Duodenal mucosa (tissue), 2 donors: Measurements from ENCODE around the gene TGIF2.
"Not testable (repeated sequence)": the region's sequence is repeated elsewhere in the genome, so short reads cannot be mapped to it uniquely, and the experiment has no call there.

Source experiments
- H3K27ac ChIP-seq: one replicate; pipeline ENCODE4 v1.7.0; 2013; ENCODE audit warnings: low read depth, low read length
- H3K27me3 ChIP-seq, 2 donors: one replicate each; pipeline ENCODE4 v1.7.0; 2013; ENCODE audit warnings: low read length in 2 of 2, control low read depth in 1 of 2; ENCODE audit not compliant: insufficient read depth in 2 of 2, control insufficient read depth in 1 of 2
- H3K36me3 ChIP-seq, 2 donors: one replicate each; pipeline ENCODE4 v1.7.0; 2013; ENCODE audit warnings: low read length in 2 of 2, control low read depth in 1 of 2; ENCODE audit not compliant: insufficient read depth in 2 of 2, control insufficient read depth in 1 of 2
- H3K4me1 ChIP-seq, 2 donors: one replicate each; pipeline ENCODE4 v1.7.0; 2013; ENCODE audit warnings: low read length in 2 of 2, control low read depth in 1 of 2; ENCODE audit not compliant: insufficient read depth in 2 of 2, control insufficient read depth in 1 of 2
- H3K4me3 ChIP-seq, 2 donors: one replicate each; pipeline ENCODE4 v1.7.0; 2013; ENCODE audit warnings: low read length in 2 of 2, low read depth in 1 of 2
- H3K9ac ChIP-seq, 2 donors: one replicate each; pipeline ENCODE4 v1.7.0; 2013; ENCODE audit warnings: low read length in 2 of 2, low read depth in 1 of 2
- H3K9me3 ChIP-seq, 2 donors: one replicate each; pipeline ENCODE4 v1.7.0; 2013; ENCODE audit warnings: low read length in 2 of 2, control low read depth in 1 of 2; ENCODE audit not compliant: control insufficient read depth in 1 of 2

TGIF2 gene

GRCh38 chr20:36548006-36548315, 25.4 kb upstream of the TGIF2 start:
- Histone ChIP-seq H3K4me1 (peaks cover 8 to 9% of the 10 kb centered on the region in 2 donors), H3K9me3 (no peaks in the 10 kb centered on the region), H3K9ac (no peak overlapping the region), H3K27me3 (no peaks in the 10 kb centered on the region), H3K4me3 (no peak overlapping the region), H3K27ac (no peak overlapping the region), H3K36me3 (no peaks in the 10 kb centered on the region)

GRCh38 chr20:36548704-36549627, 24.4 kb upstream of the TGIF2 start:
- Histone ChIP-seq H3K9ac (no peak overlapping the region), H3K4me3 (no peak overlapping the region), H3K27me3 (no peaks in the 10 kb centered on the region), H3K36me3 (no peaks in the 10 kb centered on the region), H3K27ac (no peak overlapping the region), H3K4me1 (no peaks in the 10 kb centered on the region), H3K9me3 (no peaks in the 10 kb centered on the region)

DNA sequence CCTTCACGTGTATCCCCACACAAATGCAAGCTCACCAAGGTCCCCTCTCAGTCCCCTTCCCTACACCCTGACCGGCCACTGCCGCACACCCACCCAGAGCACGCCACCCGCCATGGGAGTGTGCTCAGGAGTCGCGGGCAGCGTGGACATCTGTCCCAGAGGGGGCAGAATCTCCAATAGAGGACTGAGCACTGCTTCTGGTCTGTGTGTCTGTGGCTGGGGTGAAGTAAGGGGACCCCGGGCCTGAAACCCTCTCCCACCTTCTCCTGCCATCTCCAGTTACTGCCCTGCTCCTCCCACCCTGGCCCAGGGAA, 23.8 kb upstream of the TGIF2 start:
- Histone ChIP-seq H3K4me3 (no peak overlapping the region), H3K4me1 (no peaks in the 10 kb centered on the region), H3K9me3 (no peaks in the 10 kb centered on the region), H3K27me3 (no peaks in the 10 kb centered on the region), H3K36me3 (no peaks in the 10 kb centered on the region), H3K9ac (no peak overlapping the region), H3K27ac (no peak overlapping the region)

GRCh38 chr20:36549942-36550789, 23.2 kb upstream of the TGIF2 start:
- H3K4me1 ChIP-seq, result no peaks in the 10 kb centered on the region
- no peaks in the 10 kb centered on the region for H3K9me3 ChIP-seq
- H3K36me3 ChIP-seq, result no peaks in the 10 kb centered on the region
- H3K9ac ChIP-seq, result no peak overlapping the region
- no peak overlapping the region for H3K4me3 ChIP-seq
- H3K27me3 ChIP-seq, result no peaks in the 10 kb centered on the region
- H3K27ac ChIP-seq, result no peak overlapping the region

GRCh38 chr20:36550790-36551299, 22.6 kb upstream of the TGIF2 start:
- Histone ChIP-seq H3K27ac (no peak overlapping the region), H3K9ac (no peak overlapping the region), H3K27me3 (no peaks in the 10 kb centered on the region), H3K9me3 (no peaks in the 10 kb centered on the region), H3K4me1 (no peaks in the 10 kb centered on the region), H3K4me3 (no peak overlapping the region), H3K36me3 (no peaks in the 10 kb centered on the region)

- no peak overlapping the region for H3K27ac ChIP-seq
- H3K9ac ChIP-seq, result no peak overlapping the region
- no peaks in the 10 kb centered on the region for H3K36me3 ChIP-seq
- H3K4me3 ChIP-seq, result no peak overlapping the region
- peaks cover 6 to 7% of the 10 kb centered on the region in 2 donors for H3K4me1 ChIP-seq
- no peaks in the 10 kb centered on the region for H3K9me3 ChIP-seq
- no peaks in the 10 kb centered on the region for H3K27me3 ChIP-seq
These were observed 18.1 kb upstream of the TGIF2 start for GRCh38 chr20:36555248-36555647.

GRCh38 chr20:36562724-36563123, 10.7 kb upstream of the TGIF2 start:
- Histone ChIP-seq H3K9me3 (peaks cover 0 to 3% of the 10 kb centered on the region in 2 donors), H3K4me1 (no peaks in the 10 kb centered on the region), H3K36me3 (no peaks in the 10 kb centered on the region), H3K27ac (no peak overlapping the region), H3K27me3 (no peaks in the 10 kb centered on the region), H3K9ac (no peak overlapping the region), H3K4me3 (no peak overlapping the region)

- Histone ChIP-seq H3K4me1 (no peaks in the 10 kb centered on the region), H3K4me3 (no peak overlapping the region), H3K27me3 (no peaks in the 10 kb centered on the region), H3K27ac (no peak overlapping the region), H3K9me3 (peaks cover 0 to 3% of the 10 kb centered on the region in 2 donors), H3K36me3 (no peaks in the 10 kb centered on the region), H3K9ac (no peak overlapping the region)
These were observed 10.0 kb upstream of the TGIF2 start for GRCh38 chr20:36563374-36563773.

- H3K9ac ChIP-seq, H3K4me3 ChIP-seq, H3K27ac ChIP-seq, H3K36me3 ChIP-seq, H3K9me3 ChIP-seq, H3K4me1 ChIP-seq, H3K27me3 ChIP-seq: not testable (repeated sequence)
These were observed 9.2 kb upstream of the TGIF2 start for GRCh38 chr20:36564078-36564725.

- H3K9ac ChIP-seq, H3K27me3 ChIP-seq, H3K4me3 ChIP-seq: not testable (repeated sequence)
These were observed 8.7 kb upstream of the TGIF2 start for GRCh38 chr20:36564726-36565121.

More at GRCh38 chr20:36564726-36565121, 8.7 kb upstream of the TGIF2 start:
- not testable (repeated sequence) for H3K9me3 ChIP-seq, H3K36me3 ChIP-seq, H3K27ac ChIP-seq, H3K4me1 ChIP-seq
